Hematopoietic multipotent progenitor cell treated with erythropoietin and hydrocortisone succinate and interleukin-3 and kit ligand, for 8 days (in vitro differentiated cells): ENCODE data around the gene KIF6.
"Not testable (repeated sequence)": the region's sequence is repeated elsewhere in the genome, so short reads cannot be mapped to it uniquely, and the experiment has no call there.

Source experiments
- DNase-seq: peaks from one replicate; pipeline ENCODE4 v3.0.0-alpha.2; 2015

The KIF6 gene

DNA sequence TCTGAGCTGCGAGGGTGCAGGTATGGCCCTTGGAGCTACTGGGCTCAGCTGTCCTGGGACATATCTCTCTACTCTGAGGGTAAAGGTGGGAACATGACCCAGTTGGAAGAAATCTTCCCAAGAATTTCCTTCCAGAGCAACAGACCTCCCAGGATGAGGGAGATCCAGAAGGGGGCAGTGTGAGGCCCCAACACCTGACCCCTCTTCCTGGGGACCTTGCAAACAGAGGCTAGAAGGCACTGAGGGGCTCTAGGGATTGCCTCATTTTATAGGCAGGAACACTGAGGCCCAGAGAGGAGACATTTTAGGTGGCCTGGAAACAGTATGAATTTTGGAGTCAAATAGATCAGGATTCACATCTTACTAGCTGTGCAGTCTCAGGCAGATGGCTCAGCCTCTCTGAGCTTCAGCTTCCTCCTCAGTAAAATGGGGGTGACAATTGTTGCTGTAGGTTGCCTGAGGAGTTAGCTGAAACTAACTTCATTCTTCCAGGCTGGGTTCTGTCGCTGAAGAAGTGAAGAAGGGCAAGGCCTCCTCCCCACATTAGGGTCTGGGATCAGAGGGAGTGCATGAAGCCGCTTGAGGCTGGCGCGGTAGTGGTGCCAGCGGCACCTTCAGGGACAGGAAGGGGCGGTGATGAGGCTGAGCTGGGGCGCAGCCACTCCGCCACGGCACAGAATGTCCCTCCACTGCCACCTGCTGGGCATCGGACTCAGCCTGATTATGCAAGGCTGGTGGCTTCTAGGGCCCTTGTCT lies 422.4 kb downstream of the KIF6 start:
- DNase-seq: peak; percentile 84

DNA sequence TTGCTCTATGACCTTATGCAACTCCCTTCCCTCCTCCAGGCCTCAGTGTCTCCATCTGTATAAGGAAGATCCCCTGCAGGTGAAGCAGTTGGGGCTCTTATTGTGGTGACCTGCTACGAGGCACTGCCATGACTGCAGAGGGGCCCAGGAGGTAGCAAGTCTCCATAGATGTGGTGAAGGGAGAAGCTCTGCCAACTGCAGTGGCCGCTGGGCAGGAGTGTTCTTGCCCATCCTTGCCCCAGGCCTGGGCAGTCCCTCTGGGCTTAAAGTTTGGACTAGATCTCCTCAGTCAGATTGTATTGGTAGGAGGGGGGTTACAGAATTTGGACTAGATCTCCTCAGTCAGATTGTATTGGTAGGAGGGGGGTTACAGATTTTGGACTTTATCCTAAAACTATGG lies 423.2 kb downstream of the KIF6 start:
- no peak for DNase-seq

DNA sequence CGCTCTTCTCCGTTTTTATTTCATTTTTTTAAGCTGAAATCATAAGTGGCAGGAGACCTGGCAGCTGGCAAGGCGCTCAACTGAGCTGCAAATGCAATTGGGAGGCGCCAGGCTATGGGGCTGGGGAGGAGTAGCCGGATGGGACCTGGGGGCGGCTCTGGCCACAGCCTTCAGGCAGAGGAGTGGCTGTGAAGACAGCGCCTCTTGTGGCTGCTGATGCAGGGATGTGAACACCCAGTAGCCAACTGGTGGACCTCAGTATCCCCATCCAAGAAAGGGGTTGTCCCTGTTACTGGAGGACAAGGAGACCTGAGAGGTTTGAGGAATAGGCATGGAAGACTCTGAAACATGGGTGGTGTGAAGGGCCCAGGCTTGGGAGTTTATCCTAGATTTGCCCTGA lies 423.6 kb downstream of the KIF6 start:
- peak; percentile 16 for DNase-seq

DNA sequence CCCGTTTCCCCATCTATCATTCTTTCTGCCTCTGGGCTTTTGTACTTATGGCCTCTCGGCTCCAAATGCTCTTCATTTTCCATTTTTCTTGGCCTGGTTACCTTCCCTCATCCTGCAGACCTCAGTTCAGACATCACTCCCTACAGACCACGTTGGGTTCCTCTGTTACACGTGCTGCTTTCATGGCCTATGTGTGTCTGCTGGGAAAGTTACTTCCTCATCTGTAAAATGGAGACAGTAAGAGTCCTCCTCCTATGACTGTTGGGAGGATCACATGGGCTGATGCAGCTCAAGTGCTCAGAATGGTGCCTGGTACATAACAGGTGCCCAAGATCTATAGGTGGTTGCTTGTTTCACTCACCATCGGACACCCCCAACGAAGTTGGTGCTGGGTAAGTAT lies 424.5 kb downstream of the KIF6 start:
- DNase-seq: no peak

DNA sequence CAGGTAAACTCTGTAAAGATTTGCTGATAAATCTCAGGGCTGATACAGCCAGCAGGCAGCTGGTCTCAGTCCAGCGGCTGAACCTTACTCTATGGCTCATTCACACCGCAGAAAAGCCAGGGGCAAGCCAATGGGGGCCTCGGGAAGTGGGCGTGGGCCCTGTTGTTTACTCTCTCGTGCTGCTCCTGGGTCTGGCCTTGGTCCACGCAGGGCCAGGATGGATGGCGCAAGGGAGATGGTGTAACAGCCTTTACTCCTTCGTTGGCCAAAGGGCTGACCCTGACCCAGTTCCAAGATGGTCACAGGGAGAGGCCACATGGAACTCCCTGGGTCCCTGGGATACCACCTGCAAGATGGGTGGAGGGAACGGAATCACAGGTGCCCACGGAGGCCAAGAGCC lies 427.1 kb downstream of the KIF6 start:
- DNase-seq: no peak

DNA sequence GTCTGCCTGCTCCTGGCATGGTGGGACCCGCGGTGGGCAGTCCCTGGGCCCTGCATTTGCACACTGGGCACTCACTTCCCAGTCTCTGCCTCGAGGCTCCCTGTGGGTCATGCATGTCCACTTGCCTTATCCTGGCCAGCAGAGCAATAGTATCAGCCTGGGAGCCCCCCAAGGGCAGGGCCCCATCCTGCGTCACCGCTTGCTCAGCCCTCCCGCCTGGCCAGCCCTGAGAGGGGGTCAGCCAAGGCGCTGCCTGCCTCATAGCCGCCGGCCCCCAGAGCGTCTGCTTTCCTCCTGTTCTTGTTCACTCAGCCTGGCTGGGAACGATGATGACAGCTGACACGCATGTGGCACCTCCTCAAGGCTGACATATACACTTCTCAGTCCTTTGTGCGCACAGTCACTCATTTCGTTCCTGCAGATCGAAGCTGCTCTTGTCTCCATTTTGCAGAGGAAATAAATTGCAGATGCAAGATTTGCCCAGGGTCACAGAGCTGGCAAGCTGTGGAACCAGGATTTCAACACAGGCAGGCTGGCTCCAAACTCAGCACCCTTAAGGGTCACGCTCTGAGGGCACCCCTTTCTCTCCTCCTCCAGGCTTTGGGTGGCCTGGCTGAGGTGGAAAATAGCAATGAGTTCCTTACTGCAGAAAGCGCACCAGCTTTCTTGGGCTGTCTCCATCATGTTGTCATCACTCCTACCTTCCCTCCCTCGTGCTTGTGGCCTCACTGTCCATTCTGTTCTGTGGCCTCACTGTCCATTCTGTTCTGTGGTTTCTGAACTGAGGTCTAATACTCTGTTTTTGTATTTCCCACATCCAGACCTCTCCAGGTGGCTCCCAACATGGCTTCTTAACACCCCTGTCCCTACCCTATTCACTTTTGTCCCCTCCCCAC lies 428.2 kb downstream of the KIF6 start:
- DNase-seq: no peak

DNA sequence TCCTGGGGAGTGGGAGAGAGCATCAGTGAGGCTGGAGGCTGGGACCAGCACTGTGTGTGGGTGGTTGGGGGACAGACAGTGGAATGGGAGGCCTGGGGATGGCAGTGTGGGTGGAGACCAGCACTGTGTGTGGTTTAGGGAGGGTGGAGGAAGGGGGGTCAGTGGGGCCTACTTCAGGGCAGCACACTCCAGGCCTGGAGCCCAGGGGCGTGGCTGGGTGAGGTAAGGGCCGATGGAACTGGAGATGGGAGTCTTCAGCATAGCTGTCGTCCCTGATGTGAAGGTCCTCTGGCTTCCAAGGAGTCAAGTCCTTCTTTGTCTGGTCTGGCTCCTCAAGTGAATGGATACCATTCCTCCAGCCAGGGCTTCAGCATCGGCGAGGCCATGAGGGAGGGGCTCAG lies 429.6 kb downstream of the KIF6 start:
- peak; percentile 10 for DNase-seq

DNA sequence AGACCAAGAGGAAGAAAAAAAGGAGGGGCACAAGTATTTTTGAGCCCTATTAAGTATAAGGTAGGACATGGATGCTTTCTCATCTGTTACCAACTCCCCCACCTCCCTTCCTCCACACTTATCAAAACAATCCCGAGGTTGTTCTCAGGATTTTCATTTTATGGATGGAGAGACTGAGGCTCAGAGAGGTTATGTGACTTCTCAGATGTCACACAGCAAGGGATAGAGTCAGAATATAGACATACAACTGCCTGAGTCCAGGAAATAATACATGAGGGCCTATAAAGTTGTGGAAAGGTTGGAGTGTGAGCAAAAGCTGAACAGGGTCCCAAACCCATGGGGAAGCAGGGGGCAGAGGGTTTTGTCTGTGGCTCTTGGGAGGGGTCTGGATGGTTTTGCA lies 430.3 kb downstream of the KIF6 start:
- DNase-seq: no peak

DNA sequence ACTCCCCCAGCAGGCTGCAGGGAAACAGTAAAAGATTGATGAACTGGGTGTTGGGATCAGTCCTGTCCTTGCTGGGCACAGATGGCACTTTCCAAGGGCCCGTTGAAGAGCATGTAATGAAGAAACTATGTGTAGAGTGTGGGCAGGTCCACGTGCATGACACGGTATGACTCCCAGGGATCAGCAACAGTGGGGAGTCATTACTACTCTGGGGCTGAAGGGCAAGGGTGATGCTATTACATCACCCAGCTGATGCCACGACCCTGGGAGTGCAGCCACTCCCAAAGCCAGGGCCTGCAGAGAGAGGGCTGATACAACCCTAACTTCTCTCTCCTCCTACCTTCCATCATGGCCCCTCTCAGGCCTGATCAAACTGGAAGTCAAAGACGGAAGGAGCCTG lies 431.1 kb downstream of the KIF6 start:
- no peak for DNase-seq

DNA sequence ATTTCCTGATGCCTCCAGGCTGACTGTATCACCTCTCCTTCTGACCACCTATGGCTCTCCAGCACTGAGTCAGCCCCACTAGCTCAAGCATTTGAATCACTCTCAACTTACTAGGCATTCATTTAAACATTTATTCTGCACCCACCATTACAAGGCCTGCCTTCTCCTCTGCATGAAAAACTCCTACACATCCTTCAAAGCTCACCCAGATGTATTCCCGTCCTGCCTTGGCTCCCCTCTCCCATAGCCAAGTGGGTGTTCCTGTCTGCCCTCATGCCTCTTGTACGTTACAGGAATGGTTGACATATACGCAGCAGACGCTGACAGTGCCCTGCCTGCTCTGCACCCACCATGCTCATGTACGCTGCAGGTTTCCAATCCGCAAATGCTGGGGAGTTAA lies 432.6 kb downstream of the KIF6 start:
- no peak for DNase-seq

DNA sequence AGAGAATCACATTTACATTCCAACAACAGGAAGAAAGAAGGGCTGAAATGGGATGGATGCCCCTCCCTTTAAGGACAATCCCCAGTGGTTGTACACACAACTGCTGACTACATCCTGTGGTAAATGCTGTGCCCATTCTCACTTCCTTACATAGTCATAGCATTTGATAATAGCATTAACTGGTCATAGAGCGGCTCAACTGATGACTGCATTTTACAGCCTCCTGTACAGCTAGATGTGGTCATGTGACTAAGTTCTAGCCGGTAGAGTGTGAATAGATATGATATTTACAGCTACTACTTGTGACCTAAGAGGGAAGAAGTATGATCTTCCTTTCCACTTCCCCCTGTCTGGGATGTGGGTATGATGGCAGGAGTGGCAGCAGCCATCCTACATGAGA lies 435.7 kb downstream of the KIF6 start:
- DNase-seq: no peak

DNA sequence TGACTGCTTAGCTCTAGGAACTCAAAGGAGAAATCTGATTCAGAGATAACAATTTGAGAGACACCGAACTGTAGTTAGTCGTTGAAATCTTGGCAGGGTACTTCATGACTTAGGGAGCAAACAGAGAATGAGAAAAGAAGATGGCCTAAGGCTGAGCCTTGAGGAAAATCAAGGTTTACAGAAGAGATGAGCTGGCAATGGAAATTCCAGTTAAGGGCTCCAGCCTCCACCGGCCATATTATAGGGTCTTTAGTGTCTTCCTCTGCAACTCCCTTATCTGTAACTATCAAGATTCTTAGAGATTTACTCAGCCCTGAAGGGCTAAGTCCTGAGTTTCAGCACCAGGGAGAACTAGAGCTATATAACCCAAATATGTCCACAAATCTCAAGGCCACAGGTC lies 437.6 kb downstream of the KIF6 start:
- no peak for DNase-seq

DNA sequence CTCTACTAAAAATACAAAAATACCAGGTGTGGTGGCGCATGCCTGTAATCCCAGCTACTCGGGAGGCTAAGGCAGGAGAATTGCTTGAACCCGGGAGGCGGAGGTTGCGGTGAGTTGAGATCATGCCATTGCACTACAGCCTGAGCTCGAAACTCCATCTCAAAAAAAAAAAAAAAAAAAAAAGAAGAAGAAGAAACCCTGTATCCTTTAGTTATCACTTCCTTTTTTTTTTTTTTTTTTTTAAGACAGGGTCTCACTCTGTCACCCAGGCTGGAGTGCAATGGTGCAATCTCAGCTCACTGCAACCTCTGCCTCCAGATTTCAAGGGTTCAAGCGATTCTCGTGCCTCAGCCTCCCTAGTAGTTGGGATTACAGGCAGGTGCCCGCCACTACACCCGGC lies 438.6 kb downstream of the KIF6 start:
- DNase-seq: not testable (repeated sequence)

DNA sequence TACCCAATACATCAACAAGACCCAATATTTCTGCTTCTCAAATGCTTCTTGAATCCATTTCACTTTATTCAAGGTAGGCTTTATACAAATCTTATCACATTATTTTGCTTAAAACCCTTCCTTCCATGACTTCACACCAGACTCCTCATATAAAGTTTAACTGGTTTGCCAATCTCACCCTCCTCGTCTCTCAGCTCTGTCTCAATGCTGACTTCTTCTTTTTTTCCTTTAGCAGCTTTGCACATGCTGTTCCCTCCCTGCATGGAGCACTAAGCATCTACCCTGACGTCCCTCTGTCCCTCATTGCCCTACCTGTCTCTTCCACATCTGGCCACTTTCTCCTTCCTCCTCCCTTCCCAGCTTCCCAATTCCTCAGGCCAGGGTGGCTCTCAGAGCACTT lies 442.4 kb downstream of the KIF6 start:
- DNase-seq: no peak

DNA sequence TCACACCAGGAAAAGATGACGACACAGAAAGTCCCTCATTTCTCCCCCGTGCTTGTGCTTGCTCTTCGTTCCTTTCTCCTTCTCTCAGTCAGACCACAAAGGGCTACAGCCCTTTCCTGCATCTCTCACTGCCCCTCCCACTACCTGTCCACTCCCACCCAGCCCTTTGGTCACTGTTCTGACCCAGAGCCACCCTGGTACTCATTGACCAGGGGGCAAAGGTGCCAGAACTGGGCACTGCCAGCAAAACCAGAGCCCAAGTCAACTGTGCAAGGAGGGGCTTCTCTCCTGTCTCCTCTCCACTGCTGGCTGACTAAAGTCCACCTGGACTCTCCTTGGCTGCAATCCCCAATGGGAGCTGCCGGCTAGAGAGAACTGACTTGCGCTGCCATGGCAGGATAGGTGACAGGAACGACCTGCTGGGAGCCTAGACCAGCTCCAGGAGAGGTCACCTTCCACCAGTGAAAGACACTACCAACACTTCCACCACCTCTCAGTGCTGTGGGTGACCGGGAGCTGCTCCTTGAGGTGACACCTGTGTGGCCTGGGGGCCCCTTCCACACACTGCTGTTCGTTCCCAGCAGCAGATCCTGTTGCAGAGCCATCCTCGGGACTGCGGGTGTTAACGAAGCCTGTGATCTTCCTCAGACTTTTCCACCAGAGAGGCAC lies 443.8 kb downstream of the KIF6 start:
- DNase-seq: no peak

DNA sequence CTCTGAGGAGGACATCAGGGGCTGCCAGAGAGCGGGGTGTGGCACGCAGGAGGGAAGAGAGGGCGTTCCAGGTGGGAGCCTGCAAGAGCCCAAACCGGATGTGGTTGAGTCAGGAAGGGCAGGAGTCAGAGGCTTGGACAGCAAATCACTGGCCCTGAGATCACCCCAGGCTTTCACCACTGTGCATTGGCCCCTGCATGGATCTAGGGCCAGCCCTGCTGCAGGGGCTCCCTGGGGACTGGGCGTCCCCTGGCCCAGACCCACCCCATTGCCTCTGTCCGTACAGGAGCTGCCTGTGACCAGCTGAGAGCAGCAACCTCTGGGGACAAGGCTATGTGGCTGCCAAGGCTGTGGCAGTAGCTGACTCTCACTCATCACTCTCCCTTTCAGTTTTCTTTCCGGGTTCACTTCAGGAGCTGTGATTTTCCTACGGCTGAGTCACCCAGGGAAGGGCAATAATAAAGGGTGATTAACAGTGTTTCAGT lies 444.9 kb downstream of the KIF6 start:
- no peak for DNase-seq
